Measurements from ENCODE around the gene RBCK1. TPM values are rescaled to one million over a fixed set of nuclear protein-coding genes. Genes with fewer than 3 reads are reported as not detected.

Gene RBCK1
- 92.9 and 122 TPM in 2 replicates for total RNA-seq

DNA sequence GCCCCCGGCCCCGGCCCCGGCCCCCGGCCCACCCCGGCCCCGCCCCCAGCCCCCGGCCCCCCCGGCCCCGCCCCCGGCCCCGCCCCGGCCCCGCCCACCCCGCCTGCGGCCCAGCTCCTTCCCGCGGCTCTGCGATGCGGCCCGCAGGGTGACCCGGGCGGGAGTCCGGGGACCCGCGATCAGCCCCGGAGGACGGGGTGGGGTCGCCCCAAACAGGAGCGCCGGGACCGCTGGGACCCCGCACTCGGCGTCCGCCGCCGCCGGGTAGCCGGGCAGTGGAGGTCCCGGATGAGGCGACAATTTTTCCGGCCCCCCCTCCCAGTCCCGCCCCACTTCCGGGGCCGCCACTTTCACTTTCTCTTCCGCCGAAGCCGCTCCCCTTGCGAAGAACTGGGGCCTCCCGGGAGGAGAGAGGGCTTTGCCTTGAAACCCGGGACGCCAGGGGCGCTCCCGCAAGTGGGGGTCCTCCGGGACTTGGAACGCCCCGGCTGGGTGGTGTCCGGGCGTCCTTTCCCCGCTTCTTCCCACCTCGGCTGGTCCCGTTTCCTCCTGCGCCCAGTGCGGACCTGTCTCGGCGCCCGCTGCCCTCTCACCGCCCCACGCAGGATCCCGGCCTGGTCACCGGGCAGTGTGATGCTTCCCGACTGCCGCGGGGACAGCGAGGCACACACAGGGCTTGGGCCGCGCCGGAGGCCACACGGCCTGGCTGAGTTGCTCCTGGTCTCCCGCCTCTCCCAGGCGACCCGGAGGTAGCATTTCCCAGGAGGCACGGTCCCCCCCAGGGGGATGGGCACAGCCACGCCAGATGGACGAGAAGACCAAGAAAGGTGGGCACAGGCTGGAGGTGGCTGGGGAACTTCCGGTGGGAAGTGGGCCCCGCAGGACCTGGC is at the start of gene RBCK1:
Gene RBCK1 (plus strand): TSS at position 347 of the 890 bp plus-strand sequence. CDS start 459 bp downstream, at position 806.

DNA sequence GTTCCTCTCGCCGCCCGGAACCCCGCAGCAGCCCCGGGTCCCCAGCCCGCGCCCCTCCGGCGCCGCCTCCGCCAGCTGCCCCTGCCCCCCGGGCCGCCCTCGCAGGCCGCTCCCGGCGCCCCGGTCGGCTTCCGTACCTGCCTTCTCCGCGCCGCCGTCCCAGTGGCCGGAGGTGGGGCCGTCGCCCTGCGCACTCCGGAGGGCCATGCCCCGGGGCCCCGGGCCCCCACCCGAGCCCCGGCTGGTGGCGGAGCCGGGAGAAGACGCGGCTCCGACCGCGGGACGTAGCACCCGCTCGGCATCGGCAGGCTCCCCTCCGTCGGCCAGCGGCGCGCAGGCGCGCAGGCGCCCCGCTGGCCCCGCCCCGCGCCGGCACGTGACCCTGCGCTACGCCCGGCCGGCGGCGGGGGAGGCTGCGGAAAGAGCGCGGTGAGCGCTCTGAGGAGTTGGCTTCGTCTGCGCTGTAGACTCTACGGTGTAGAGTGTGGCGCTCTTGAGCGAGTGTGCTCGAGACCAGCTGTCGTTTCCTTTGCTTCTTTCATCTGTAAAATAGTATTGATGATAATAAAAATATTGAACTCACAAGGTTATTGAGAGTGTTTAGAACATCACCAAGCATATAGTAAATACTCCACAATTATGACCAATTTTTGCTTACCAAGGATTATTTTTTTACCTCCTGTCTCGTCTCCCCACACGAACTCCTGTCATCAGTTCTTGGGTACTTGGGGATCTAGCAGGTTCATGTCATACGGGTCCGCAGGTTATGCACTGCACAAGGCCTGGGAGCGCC is 54.3 kb downstream of the RBCK1 start, which contains the start of gene TBC1D20:
Gene TBC1D20 (minus strand): TSS at position 335 of the 793 bp plus-strand sequence. CDS start 128 bp downstream, at position 207.

Small RNA genes within 50 kb of the gene (small RNA-seq; reads per million reads assigned to genes)
- not detected for gene RF00019 (ENCODE audit: low replicate concordance)

Other genes starting within 250 kb of the RBCK1 start
- not detected in 2 replicates for gene DEFB128, start 218.6 kb upstream of the RBCK1 start, total RNA-seq
- not detected in 2 replicates for gene DEFB129, start 181.0 kb upstream of the RBCK1 start, total RNA-seq
- gene DEFB132, start 150.6 kb upstream of the RBCK1 start, total RNA-seq = not detected in 2 replicates
- 3.1 and 3.4 TPM in 2 replicates for gene C20orf96, start 117.5 kb upstream of the RBCK1 start, total RNA-seq
- 12.7 and 23.3 TPM in 2 replicates for gene ZCCHC3, start 110.7 kb upstream of the RBCK1 start, total RNA-seq
- 10.1 and 10.3 TPM in 2 replicates for gene SOX12, start 82.7 kb upstream of the RBCK1 start, total RNA-seq
- 33.5 and 56.9 TPM in 2 replicates for gene NRSN2, start 61.2 kb upstream of the RBCK1 start, total RNA-seq
- gene TRIB3, start 27.5 kb upstream of the RBCK1 start, total RNA-seq = 57.0 and 452 TPM in 2 replicates
- 52.0 and 63.9 TPM in 2 replicates for gene TBC1D20, start 54.2 kb downstream of the RBCK1 start, total RNA-seq
- gene CSNK2A1, start 135.5 kb downstream of the RBCK1 start, total RNA-seq = 111 and 156 TPM in 2 replicates
- not detected in 2 replicates for gene TCF15, start 202.0 kb downstream of the RBCK1 start, total RNA-seq
- 47.9 and 75.0 TPM in 2 replicates for gene SRXN1, start 244.9 kb downstream of the RBCK1 start, total RNA-seq

Measured in placental pericyte (primary cell).